Loucy (cell line): ENCODE measurements around the gene PHACTR4.
"Not testable (repeated sequence)": the region's sequence is repeated elsewhere in the genome, so short reads cannot be mapped to it uniquely, and the experiment has no call there.

Source experiments
- H2AFZ ChIP-seq: fragments of 200-600 bp; sonication (generic); 2 replicates; pipeline ENCODE4 v1.6.0; 2016; ENCODE audit warnings: antibody characterized with exemption, mild to moderate bottlenecking, low read length, moderate library complexity
- H3F3A ChIP-seq: fragments of 200-600 bp; 2 replicates; pipeline ENCODE4 v1.6.0; 2016; ENCODE audit warnings: antibody characterized with exemption, low read depth, mild to moderate bottlenecking
- H3K27me3 ChIP-seq: fragments of 200-600 bp; sonication (generic); 2 replicates; pipeline ENCODE4 v1.6.1; 2014; ENCODE audit warnings: low read length, mild to moderate bottlenecking; ENCODE audit not compliant: insufficient read depth, poor library complexity, severe bottlenecking
- H3K36me3 ChIP-seq: fragments of 200-600 bp; sonication (generic); 2 replicates; pipeline ENCODE4 v1.6.1; 2016; ENCODE audit warnings: low read length; ENCODE audit not compliant: insufficient read depth
- H3K4me1 ChIP-seq: fragments of 200-600 bp; sonication (generic); 2 replicates; pipeline ENCODE4 v1.5.1; 2014; ENCODE audit warnings: low read length, mild to moderate bottlenecking; ENCODE audit not compliant: insufficient read depth, poor library complexity, severe bottlenecking
- H3K4me2 ChIP-seq: fragments of 200-600 bp; sonication (generic); 2 replicates; pipeline ENCODE4 v1.6.0; 2014; ENCODE audit warnings: antibody characterized with exemption, low read length, low read depth, mild to moderate bottlenecking; ENCODE audit not compliant: poor library complexity, severe bottlenecking
- H3K4me3 ChIP-seq: fragments of 200-600 bp; sonication (generic); 2 replicates; pipeline ENCODE4 v1.5.1; 2014; ENCODE audit warnings: low read length, mild to moderate bottlenecking, mixed read lengths; ENCODE audit not compliant: poor library complexity, severe bottlenecking
- H3K79me2 ChIP-seq: fragments of 200-600 bp; sonication (generic); 2 replicates; pipeline ENCODE4 v1.6.1; 2014; ENCODE audit warnings: low read length; ENCODE audit not compliant: insufficient read depth
- H3K9ac ChIP-seq: fragments of 200-600 bp; sonication (generic); 2 replicates; pipeline ENCODE4 v1.6.0; 2014; ENCODE audit warnings: mild to moderate bottlenecking, low read depth, low read length, moderate library complexity; ENCODE audit not compliant: poor library complexity, severe bottlenecking
- H3K9me2 ChIP-seq: fragments of 200-600 bp; sonication (generic); replicated peaks from 2 replicates; pipeline ENCODE4 v1.6.1; 2016; ENCODE audit warnings: low read depth, low read length, mixed read lengths
- H3K9me3 ChIP-seq: fragments of 200-600 bp; sonication (generic); 2 replicates; pipeline ENCODE4 v1.6.1; 2014; ENCODE audit warnings: mild to moderate bottlenecking, antibody characterized with exemption, low read length, low read depth; ENCODE audit not compliant: insufficient read depth
- H4K20me1 ChIP-seq: fragments of 200-600 bp; sonication (generic); 2 replicates; pipeline ENCODE4 v1.6.0; 2014; ENCODE audit warnings: antibody characterized with exemption, low read length, mild to moderate bottlenecking; ENCODE audit not compliant: insufficient read depth, poor library complexity, severe bottlenecking
- CTCF ChIP-seq: fragments of 200-600 bp; sonication (generic); conservative IDR thresholded peaks from 2 replicates; pipeline ENCODE4 v1.5.1; 2014; ENCODE audit warnings: mild to moderate bottlenecking, antibody characterized with exemption, low read length
- EZH2phosphoT487 ChIP-seq: fragments of 200-600 bp; IDR thresholded peaks from 2 replicates; pipeline ENCODE4 v1.6.1; 2018; ENCODE audit warnings: antibody characterized with exemption, mild to moderate bottlenecking, moderate library complexity, borderline replicate concordance

Gene PHACTR4

DNA sequence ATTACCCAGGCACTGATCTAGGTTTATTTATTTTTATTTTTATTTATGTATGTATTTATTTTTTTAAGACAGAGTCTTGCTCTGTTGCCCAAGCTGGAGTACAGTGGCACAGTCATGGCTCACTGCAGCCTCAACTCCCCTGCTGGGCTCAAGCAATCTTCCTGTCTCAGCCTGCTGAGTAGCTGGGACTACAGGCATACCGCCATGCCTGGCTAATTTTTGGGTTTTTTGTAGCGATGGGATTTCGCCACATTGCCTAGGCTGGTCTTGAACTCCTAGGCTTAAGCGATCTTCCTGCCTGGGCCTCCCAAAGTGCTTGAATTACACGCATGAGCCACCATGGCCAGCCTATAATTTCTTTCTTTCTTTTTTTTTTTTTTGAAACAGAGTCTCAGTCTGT lies 9.4 kb downstream of the PHACTR4 start:
- Histone ChIP-seq H3K4me1 (peaks cover 7% of the 10 kb centered on the region), H3F3A (no peaks in the 10 kb centered on the region), H3K36me3 (no peaks in the 10 kb centered on the region), H3K27me3 (no peaks in the 10 kb centered on the region), H3K4me2 (no peak overlapping the region), H3K9me3 (no peaks in the 10 kb centered on the region), H3K9ac (no peak overlapping the region), H2AFZ (no peak overlapping the region), H3K79me2 (peaks cover 92% of the 10 kb centered on the region), H4K20me1 (peaks cover 30% of the 10 kb centered on the region), H3K4me3 (no peak overlapping the region), H3K9me2 (no peaks in the 10 kb centered on the region)
- TF ChIP-seq EZH2phosphoT487 (no peak), CTCF (no peak)

GRCh38 chr1:28380394-28380793 lies 10.9 kb downstream of the PHACTR4 start:
- H3K36me3 ChIP-seq, result no peaks in the 10 kb centered on the region
- no peak overlapping the region for H3K9ac ChIP-seq
- no peak for TF ChIP-seq CTCF
- TF ChIP-seq EZH2phosphoT487, result no peak
- no peaks in the 10 kb centered on the region for H3K4me1 ChIP-seq
- H4K20me1 ChIP-seq, result peaks cover 33% of the 10 kb centered on the region
- H3K4me3 ChIP-seq, result no peak overlapping the region
- H3K9me3 ChIP-seq, result no peaks in the 10 kb centered on the region
- H3F3A ChIP-seq, result no peaks in the 10 kb centered on the region
- H3K9me2 ChIP-seq, result no peaks in the 10 kb centered on the region
- H2AFZ ChIP-seq, result no peak overlapping the region
- H3K4me2 ChIP-seq, result no peak overlapping the region
- H3K79me2 ChIP-seq, result peaks cover 94% of the 10 kb centered on the region
- no peaks in the 10 kb centered on the region for H3K27me3 ChIP-seq

- not testable (repeated sequence) for H2AFZ ChIP-seq, H3K27me3 ChIP-seq, H3K36me3 ChIP-seq, H3F3A ChIP-seq, H3K9me3 ChIP-seq, H3K4me1 ChIP-seq, H3K9me2 ChIP-seq, H3K9ac ChIP-seq, H3K4me2 ChIP-seq, H3K4me3 ChIP-seq
- Histone ChIP-seq H4K20me1 (peaks cover 38% of the 10 kb centered on the region), H3K79me2 (peaks cover 97% of the 10 kb centered on the region)
Observed at GRCh38 chr1:28383785-28384184, 14.2 kb downstream of the PHACTR4 start.

DNA sequence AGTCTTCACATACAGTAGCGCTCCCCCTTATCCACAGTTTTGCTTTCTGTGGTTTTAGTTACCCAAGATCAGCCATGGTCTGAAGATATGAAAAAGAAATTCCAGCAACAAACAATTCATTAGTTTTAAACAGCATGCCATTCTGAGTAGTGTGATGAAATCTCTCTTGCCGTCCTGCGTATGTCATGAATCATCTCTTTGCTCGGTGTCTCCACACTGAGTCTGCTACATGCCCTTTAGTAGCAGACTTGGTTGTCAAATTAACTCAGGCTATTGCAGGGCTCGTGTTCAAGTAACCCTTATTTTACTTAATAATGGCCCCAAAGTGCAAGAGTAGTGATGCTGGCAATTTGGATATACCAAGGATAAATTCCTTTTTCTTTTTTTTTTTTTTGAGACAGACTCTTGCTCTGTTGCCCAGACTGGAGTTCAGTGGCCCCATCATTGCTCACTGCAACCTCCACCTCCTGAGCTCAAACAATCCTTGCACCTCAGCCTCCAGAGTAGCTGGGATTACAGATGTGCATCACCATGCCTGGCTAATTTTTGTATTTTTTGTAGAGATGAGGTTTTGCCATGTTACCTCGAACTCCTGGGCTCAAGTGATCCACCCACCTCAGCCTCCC lies 22.6 kb downstream of the PHACTR4 start:
- no peak overlapping the region for H3K4me2 ChIP-seq
- H3K9me2 ChIP-seq, result no peaks in the 10 kb centered on the region
- no peaks in the 10 kb centered on the region for H3F3A ChIP-seq
- peaks cover 84% of the 10 kb centered on the region for H3K79me2 ChIP-seq
- H3K27me3 ChIP-seq, result no peaks in the 10 kb centered on the region
- no peaks in the 10 kb centered on the region for H3K9me3 ChIP-seq
- peaks cover 19% of the 10 kb centered on the region for H4K20me1 ChIP-seq
- peaks cover 11% of the 10 kb centered on the region; the same call in 1 of the 2 replicates for H3K36me3 ChIP-seq
- H3K4me3 ChIP-seq, result no peak overlapping the region
- H3K4me1 ChIP-seq, result no peaks in the 10 kb centered on the region
- TF ChIP-seq CTCF (no peak), EZH2phosphoT487 (no peak)
- no peak overlapping the region for H2AFZ ChIP-seq
- no peak overlapping the region for H3K9ac ChIP-seq
